H1 (cell line): ENCODE data around the gene FBH1. TPM values are rescaled to one million over a fixed set of nuclear protein-coding genes. Genes with fewer than 3 reads are reported as not detected.

ENCODE experiments used
- polyA plus RNA-seq, 7 experiments: library from polyadenylated mRNA; depleted of rRNA in 3 of 7; stranded (reverse) in 5 of 7; unstranded in 2 of 7; fragments of >200 nt in 5 of 7; fragments of 200-250 nt in 2 of 7; gene quantifications; 1 replicate in 5 of 7; 2 replicates in 1 of 7; 4 replicates in 1 of 7; pipeline versions ENCODE4 v1.2.1 to v1.2.3, GENCODE V29; 2011 to 2013; ENCODE audit warnings: missing spikeins in 2 of 7, mixed read lengths in 2 of 7
- total RNA-seq: library from RNA; stranded (reverse); fragmentation: NEBNext Ultra II Directional; extraction: Animal tissue kit (Norgen Biotek cat#: 25700); gene quantifications from 2 replicates; pipeline ENCODE4 v1.2.1, GENCODE V29; 2021

FBH1 gene
- total and polyA plus RNA-seq, 2 of the 8 experiments (the other 6 are each of a cell fraction or from before 2014, with no cell fraction given) = 31.1 to 51.8 TPM

Other genes starting within 250 kb of the FBH1 start
- gene ASB13, start 223.6 kb upstream of the FBH1 start, total RNA-seq = 20.2 and 22.2 TPM in 2 replicates
- 12.3 and 17.0 TPM in 2 replicates for gene ASB13, start 223.6 kb upstream of the FBH1 start, polyA plus RNA-seq (2011; rRNA removed)
- gene TASOR2, start 205.4 kb upstream of the FBH1 start, total RNA-seq = 73.8 and 74.9 TPM in 2 replicates
- gene TASOR2, start 205.4 kb upstream of the FBH1 start, polyA plus RNA-seq (2011; rRNA removed) = 11.8 and 13.1 TPM in 2 replicates
- 368 and 385 TPM in 2 replicates for gene GDI2, start 76.8 kb upstream of the FBH1 start, total RNA-seq
- 168 and 169 TPM in 2 replicates for gene GDI2, start 76.8 kb upstream of the FBH1 start, polyA plus RNA-seq (2011; rRNA removed)
- gene ANKRD16, start 350 bp upstream of the FBH1 start, total RNA-seq = 7.7 and 8.2 TPM in 2 replicates
- gene ANKRD16, start 350 bp upstream of the FBH1 start, polyA plus RNA-seq (2011; rRNA removed) = 12.7 and 14.2 TPM in 2 replicates
- 0.98 and 1.3 TPM in 2 replicates for gene IL15RA, start 87.3 kb downstream of the FBH1 start, total RNA-seq
- 1.4 and 2.5 TPM in 2 replicates for gene IL15RA, start 87.3 kb downstream of the FBH1 start, polyA plus RNA-seq (2011; rRNA removed)
- not detected in 2 replicates for gene IL2RA, start 172.1 kb downstream of the FBH1 start, total RNA-seq
- not detected in 2 replicates for gene IL2RA, start 172.1 kb downstream of the FBH1 start, polyA plus RNA-seq (2011; rRNA removed)
- 120 and 128 TPM in 2 replicates for gene RBM17, start 198.8 kb downstream of the FBH1 start, total RNA-seq
- gene RBM17, start 198.8 kb downstream of the FBH1 start, polyA plus RNA-seq (2011; rRNA removed) = 15.7 and 22.9 TPM in 2 replicates